NCI-H1092 (cell line): ENCODE data around the gene ACYP1.

ENCODE experiments used
- DNase-seq: peaks from one replicate; lab custom pipeline; 2025; lab: John Stamatoyannopoulos, UW

Gene ACYP1

DNA sequence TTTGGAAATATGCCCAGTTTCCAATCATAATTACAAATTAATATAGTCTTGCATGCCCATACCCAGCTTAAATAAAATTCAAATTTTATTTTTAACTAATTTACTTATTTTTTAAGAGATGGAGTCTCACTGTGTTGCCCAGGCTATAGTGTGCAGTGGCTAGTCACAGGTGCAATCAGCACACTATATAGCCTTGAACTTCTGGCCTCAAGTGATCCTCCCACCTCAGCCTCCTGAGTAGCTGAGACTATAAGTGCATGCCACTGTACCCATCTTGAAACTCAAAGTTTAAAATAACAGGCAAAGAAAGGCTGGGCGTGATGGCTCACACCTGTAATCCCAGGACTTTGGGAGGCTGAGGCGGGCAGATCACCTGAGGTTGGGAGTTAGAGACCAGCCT, 22.9 kb downstream of the ACYP1 start:
- no peak for DNase-seq

DNA sequence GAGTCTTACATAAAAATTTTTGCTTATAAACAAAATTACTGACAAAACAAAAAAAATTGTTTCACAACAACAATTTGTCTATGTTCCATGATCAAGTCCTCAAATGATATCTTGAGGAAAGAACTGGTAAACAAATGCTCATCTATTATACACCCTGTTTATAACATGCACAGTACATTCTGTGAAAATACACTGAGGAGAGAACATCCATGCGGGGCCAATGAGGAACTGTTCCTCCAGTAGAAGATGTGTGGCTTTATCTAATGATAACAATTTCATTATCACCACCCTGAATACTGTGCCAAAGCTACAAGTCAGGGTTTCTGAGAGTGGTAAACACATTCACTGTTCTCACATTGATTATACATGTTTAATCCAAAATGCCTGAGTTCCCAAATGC, 23.3 kb downstream of the ACYP1 start:
- DNase-seq = no peak

DNA sequence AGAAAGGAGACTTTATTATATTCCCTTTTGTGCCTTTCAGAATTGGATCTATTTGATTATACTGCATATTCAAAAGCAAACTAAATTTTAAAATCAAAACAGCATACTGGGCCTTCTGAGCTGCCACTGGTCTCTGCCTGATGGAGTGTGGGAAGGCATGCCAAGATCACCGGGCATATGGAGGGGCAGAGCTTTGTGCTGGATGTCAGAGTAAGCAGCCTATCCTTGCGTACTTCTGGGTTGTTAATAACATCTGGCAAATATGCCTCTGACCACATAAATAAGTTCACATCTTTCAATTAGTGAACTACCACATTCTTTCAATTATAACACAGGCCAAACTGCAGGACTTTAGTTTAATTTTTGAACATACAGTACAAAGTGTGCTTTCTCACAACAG, 30.9 kb downstream of the ACYP1 start:
- no peak for DNase-seq

- DNase-seq = no peak
These were observed 33.7 kb downstream of the ACYP1 start for GRCh38 chr14:75030147-75030546.

GRCh38 chr14:75025876-75026275, 37.9 kb downstream of the ACYP1 start:
- DNase-seq = no peak

GRCh38 chr14:75025082-75025481, 38.7 kb downstream of the ACYP1 start:
- no peak for DNase-seq

DNA sequence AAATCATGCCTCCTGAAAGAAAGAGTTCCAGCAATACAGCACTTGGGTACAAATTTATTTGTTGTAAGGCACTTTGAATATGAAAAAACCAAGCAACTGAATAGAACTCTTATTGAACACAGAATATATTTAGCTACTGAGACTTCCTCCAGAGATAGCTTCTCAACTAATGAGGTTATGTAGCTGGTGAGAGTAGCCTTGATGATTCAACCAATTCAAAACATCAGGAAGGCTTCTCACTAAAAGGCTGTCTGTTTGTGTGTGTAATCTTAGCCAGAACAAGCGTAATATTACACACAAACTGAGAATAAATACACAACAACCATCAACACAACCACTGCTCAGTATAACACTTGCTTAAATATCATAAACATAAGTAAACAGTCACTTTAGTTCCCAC, 40.7 kb downstream of the ACYP1 start:
- no peak for DNase-seq

- DNase-seq = no peak
These were observed 41.2 kb downstream of the ACYP1 start for GRCh38 chr14:75022655-75023054.

- DNase-seq = no peak
These were observed 45.1 kb downstream of the ACYP1 start for GRCh38 chr14:75018694-75019093.

DNA sequence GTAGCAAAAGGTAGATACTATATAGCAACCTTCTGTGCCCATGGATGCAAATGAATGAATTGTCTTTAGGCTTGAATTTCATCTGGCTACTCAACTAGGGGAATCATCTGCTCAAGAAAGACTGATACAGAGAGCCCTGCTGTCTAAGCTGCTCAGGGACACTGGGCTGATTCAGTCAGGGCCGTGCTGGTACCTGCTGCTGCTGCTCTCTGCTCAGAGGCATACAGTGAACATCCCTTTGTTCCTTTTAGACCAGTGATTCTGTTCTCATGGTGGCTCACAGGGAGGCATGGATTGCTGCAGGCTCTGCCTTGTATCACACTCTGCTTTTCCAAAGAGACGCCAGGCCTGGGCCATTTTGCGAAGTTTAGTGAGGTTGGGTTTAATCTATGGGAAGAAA, 47.0 kb downstream of the ACYP1 start:
- no peak for DNase-seq

GRCh38 chr14:75015496-75015895, 48.3 kb downstream of the ACYP1 start:
- no peak for DNase-seq

DNA sequence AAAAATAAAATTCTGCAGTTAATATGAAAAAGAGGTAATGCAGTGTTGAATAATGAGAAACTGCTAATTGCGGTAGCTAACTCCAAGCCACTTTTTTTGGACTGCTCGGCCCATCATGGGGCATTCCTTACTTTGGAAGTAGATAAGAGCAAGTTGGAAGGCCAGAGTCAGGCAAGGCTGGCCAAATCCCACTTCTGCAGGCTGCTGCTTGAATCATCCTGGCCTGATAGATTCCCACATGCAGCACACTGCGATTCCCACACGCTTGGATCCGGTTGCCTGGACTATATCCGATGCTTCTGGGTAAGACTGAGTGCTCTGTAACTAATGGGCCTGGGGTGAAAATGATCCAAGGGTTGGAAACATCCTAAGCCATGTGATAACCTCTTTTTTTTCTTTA, 50.5 kb downstream of the ACYP1 start:
- DNase-seq = no peak

- DNase-seq = no peak
These were observed 52.3 kb downstream of the ACYP1 start for GRCh38 chr14:75011356-75011994.

DNA sequence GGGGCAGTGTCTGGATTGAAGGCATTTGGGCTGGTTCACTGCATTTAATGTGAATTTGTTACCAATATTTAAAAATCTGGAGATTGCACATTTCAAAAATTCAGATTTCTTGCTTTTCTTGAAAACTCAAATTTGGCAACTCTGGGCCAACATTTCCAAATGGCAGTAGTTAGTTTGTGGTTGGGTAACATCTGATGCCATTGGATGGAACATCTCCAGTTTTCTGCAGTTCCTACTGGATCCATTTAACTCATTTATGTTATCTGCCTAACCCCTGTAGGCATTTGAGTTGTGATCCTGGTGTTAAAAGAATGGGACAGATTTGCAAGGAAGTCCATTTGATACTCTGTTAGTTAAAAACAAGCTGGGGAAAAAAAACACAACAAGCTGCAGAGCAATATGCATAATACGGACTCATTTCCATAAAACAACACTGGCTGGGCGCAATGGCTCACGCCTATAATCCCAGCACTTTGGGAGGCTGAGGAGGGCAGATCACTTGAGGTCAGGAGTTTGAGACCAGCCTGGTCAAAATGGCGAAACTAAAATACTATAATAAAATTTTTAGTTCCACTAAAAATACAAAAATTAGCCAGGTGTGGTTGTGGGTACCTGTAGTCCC, 53.2 kb downstream of the ACYP1 start:
- DNase-seq = no peak

DNA sequence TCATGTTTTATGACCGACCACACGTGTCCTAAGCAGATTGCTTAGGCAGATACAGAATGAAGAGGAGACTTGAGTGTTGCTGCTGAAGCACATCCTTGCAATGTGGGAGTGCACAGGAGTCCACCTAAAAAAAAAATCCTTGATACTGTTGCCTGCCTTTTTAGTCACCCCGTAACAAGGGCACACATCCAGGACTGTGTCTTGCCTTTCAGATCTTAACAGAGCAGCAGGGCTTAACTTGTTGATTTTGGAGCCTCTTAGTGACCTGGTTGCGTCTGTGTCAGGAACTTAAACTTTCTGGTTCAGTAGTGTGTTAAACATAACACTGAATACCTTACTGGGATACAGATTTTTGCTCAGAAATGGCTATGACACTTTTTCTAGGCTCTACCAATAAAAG, 54.6 kb downstream of the ACYP1 start:
- DNase-seq = no peak

DNA sequence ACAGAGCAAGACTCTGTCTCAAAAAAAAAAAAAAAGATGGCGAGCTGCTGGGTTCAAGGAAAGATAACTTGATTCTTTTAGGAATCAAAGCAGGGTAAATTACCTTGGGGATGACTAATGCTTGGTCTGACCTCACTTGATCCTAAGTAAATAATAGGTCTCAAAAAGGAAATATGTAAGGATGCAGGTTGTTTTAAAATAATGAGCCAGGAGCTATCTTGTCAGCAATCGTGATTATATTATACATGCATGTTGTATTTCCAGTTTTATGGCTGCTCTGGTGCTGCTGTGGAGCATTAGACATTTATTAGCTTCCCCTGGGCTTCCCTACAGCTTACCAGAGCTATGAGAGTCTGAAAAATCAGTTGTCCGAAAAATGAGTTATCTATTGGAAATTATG, 58.5 kb downstream of the ACYP1 start:
- DNase-seq = no peak

GRCh38 chr14:75003250-75004027, 60.4 kb downstream of the ACYP1 start:
- no peak for DNase-seq
